Dedifferentiated amniotic fluid mesenchymal stem cell (primary cell): ENCODE data around the gene VASH1.

Source experiments
- DNase-seq: peaks from one replicate; pipeline ENCODE4 v3.0.0-alpha.2; 2016; ENCODE audit errors: extremely low spot score

The VASH1 gene

DNA sequence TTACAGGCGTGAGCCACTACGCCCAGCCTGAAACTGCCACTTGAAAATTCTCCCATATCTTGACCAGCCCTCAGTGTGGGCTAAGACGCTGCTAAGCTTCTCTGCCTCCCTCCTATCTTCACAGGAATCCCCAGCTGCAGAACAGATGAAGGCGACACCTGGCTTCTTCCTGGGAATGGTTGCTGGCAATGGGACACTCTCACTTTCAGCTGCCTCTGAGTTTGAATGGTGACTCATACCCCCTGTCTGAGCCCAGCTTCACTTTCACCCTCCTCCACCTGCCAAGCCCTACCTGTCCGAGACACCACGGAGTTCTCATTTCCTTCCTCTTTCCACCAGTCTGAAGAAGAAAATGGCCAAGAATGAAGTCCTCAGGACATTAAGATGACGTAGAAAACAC lies 18.3 kb upstream of the VASH1 start:
- DNase-seq: no peak

DNA sequence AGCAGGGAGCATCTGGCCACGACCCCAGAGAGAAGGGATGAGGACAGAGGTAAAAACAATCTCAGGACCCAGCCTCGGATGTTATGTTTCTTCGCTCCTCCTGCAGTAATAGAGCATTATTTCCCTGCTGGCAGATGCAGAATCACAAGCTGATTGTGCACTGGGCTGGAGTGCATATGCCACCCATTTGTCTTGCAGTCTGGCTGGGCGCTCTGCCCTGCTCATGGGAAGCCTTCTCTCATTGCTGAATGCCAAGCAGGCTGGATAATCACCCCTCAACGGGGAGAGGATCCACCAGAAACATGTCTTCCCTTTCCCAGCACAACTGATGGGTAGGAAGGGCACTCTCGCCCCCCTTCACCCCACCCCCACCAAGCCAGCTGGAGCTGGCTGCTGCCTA lies 8.5 kb upstream of the VASH1 start:
- DNase-seq: no peak

DNA sequence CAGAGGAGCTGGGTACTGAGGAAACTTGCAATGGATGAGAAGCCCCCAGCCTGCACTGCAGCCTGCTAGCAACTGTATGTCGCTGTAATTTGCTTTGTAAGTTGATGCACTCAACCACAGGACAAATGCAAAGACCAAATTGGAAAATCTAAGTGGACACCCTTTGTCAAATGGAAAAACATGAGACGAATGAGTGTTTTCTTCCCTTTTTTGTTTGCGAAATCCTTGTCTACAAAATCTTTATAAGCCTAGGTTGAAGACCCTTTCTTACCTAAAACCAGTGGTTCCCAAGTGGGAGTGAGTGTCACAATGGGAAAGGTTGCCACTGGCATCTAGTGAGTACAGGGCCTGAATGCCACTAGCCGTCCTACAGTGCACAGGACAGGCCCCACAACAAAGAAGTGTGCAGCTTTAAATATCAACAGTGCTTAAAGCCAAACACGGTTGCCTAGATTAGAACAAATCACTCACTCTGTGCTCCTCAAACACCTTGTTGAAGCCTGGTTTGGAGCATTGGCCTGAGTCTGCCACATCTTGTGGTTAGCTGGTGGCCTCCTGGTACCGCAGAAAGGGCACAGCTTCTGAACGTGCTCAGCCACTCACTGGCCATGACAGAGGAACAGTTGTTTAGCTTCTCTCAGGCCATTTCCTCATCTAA lies 7.6 kb upstream of the VASH1 start:
- DNase-seq: no peak

DNA sequence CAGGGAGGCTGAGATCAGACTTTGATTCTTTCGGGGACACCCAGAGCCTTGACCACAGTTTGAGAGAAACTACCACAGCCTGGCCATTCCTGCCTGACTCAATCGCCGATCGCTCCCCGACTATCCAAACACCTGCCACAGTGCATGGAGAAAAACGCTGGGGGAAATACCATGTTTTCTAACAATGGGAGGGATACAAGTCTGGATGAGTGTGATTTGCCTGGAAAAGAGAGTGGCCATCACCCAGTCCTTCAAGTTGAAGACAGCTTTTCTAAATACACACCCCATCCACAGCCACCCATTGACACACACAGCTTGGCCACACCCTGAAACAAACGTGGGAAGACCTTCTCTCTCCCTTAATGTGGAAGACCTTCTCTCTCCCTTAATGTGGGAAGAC lies 6.7 kb upstream of the VASH1 start:
- DNase-seq: no peak

DNA sequence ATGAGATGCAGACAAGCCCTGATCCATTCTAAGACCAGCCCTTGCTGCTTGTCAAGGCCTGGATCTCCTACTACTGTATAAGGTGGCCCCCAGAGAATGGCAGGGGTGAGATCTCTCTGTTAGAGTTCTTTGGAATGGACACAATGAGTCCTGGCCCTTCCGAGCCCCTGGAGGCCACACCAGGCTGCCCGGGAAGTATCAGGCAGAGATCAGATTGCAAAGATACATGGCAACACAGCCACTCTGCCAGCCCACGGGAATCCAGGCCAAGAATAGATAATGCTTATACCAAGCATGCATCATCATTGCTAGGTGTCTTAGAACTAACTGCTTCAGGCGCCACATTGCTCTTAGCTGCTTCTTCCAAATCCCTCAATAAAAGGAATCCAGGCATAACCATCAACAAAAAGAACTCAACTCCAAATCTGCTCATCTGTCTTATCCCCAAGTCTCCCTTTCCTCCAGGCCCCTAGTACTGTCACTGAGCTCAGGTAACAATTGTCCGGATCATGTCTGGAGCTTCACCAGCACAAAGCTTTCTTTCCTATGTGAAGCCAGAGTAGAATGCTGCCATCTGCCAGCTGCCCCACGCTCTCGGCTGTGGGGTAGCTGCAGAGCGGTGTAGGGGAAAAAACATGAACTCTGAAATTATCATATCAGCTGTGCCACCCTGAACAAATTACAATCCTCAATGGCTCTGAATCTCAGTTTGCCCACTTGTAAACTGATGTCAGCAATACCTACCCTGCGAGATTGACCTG lies 5.5 kb upstream of the VASH1 start:
- no peak for DNase-seq

DNA sequence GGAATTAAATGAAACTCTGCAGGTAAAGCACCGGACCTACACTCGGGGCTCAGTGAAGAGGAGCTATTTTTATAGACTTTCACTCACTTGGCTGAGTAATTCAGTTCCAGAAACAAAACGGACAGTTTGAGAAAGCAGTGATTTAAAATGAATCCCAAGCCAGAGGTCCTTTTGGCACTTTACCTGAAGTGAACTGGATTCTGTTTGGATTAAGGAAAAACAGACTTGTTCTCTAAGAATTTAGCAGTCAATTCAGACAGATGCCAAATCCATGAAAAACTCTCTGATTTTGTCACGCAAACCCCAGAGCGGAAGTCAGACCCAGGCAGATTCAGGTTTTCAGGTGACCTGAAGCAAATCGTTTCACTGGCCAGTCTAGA lies 4.9 kb upstream of the VASH1 start:
- no peak for DNase-seq

DNA sequence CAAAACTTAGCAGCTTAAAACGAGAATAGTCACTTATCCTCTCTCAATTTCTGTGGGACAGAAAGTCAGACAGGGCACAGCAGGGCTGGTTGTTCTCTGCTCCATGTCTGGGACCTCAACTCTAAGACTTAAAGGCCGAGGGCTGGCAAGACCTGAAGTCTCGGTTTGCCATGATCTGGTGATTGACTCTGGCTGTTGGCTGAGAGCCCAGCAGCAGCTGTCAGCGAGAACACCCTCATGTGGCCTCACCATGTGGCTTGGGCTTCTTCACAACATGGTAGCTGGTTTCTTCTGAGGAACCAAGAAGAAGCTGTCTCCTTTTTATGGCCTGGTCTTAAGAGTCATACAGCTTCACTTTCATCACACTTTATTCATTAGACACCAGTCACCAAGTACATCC lies 1.7 kb upstream of the VASH1 start:
- no peak for DNase-seq

DNA sequence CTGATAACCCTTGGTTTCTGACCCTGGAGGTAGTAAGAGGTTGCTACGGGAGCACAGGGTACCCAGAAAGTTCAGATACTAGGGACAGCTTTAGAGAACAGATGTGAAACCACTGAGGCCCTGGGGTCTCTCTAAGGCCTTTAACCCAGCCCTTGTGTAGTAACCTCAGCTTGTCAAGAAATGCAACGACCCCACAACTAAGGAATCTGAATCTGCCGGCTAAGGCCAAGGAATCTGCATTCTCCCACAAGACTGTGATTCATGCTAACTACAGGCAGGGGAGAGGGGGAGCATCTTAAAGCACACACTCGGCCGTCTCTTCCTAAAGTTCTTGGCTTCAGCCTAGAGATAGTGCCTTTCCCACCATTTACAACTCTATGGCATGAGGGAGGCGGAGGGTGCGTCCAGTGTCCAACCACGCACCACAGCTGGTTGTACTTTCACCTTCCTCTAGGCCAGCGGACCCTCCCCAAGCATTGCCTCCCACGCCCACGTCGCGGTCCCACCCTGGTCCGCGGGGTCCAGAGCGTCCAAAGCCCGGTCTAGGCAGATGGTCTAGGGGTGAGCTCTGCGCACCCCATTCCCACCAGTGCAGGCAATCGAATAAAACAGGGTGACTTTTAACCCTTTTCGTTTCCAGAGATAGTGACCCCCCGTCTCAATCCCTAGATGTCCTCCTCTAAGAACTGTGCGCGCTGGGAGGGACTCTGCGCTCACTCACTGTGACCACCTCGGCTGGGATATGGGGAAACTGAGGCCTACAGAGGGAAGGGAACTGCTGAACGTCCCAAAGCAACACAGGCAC lies 735 bp upstream of the VASH1 start:
- DNase-seq: no peak

DNA sequence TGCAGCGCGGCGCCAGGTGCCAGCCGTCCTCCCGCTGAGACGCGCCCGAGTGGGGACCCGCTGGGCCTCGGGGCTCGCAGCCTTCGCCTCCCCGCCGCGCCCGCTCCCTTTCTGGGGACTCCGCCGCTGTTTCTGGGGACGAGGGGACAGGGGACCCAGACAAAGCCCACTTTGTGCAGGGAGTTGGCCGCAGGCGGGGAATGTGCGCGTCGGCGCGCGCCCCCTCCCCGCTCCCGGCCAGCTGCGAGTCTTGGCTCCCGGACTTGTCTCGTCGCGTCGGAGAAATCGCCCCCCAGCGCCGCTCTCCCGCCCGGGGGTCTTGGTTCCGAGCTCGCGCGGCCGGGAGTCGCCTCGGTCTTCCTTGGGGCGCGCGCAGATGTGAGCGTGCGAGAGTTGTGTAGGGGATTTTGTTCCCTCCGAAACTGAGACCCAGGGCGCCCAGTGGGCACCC lies 717 bp downstream of the VASH1 start:
- no peak for DNase-seq

DNA sequence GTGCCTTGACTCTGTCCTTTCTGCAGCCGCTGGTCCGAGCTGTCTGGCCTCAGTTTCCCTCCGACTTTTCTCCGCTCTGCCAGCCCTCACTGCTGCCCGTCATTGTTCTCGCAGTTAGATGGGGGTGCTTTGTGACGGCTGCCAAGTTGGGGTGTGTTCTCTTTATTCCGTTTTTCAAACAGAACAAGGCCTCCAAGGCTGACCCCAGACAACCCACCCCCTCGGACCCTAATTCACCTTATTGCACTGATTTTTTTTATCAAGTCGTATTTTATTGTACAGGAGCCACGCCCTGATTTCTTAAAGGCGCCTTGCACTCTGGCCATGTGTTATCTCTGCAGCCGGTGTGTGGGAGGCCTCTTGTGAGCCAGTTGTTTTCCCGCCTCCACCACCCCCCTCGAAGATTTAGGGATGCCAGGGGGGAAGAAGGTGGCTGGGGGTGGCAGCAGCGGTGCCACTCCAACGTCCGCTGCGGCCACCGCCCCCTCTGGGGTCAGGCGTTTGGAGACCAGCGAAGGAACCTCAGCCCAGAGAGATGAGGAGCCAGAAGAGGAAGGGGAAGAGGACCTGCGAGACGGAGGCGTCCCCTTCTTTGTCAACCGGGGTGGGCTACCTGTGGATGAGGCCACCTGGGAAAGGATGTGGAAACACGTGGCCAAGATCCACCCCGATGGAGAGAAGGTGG lies 1.3 kb downstream of the VASH1 start:
- no peak for DNase-seq

DNA sequence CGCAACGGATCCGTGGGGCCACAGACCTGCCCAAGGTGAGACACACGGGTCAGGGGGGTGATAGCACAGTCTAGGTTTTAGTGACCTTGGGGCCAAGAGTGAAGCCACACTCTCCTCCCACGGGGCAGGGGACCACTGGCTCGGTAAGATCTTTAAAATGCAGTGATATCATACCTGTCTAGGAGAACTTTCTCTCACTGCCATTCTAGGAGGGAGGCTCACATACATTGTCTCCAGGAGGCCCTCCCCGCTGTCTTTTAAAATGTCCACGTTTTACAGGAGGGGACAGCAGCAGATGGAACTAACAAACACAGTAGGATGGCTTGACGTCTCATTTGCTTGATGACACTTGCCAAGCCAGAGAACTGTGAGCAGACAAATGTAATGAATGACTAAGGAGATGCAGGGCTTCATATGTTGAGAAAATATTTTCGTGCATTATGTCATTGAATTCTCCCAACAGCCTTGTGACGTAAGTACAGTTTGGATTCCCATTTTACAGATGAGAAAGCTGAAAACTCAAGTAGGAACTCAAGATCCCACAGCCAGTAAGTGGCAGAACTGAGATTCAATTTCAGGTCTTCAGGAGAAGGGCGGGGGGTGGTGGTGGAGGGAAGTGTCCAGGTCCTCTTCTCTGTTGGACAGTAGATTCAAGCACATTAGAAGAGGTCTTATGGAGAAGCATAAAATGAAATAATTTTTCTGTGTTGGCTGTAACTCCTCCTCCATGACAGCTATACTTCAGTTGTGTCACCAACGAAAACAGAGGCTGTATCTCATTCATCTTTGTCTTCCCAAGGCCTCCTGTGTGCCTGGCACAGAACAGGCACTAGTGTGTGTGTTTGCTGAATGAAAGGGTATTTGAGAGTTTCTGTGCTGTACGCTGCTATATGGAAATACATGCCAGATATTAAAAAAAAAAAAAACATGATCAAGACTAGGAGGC lies 2.1 kb downstream of the VASH1 start:
- no peak for DNase-seq

DNA sequence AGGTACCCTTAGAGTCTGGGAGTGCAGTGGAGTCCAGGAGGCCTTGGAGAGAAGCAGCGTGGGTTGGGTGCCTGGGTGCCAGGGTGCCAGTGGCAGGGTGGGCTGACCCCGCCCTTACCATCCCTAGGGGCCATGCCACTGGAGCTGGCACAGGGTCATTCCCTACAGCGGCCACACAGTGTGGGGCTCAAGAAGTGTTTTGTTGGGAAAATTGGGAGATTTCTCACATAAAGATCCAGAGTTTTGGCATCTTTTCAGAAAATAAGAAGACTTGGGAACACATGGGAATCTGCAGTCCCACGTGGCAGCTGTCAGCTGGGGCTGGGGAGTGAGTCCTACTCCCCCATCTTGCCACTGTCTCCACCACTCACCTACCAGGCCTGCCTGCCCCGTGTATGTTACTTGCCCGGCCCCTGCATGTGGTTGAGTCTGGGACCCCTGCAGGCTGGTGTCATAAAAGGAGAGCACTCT lies 4.2 kb downstream of the VASH1 start:
- DNase-seq: no peak

DNA sequence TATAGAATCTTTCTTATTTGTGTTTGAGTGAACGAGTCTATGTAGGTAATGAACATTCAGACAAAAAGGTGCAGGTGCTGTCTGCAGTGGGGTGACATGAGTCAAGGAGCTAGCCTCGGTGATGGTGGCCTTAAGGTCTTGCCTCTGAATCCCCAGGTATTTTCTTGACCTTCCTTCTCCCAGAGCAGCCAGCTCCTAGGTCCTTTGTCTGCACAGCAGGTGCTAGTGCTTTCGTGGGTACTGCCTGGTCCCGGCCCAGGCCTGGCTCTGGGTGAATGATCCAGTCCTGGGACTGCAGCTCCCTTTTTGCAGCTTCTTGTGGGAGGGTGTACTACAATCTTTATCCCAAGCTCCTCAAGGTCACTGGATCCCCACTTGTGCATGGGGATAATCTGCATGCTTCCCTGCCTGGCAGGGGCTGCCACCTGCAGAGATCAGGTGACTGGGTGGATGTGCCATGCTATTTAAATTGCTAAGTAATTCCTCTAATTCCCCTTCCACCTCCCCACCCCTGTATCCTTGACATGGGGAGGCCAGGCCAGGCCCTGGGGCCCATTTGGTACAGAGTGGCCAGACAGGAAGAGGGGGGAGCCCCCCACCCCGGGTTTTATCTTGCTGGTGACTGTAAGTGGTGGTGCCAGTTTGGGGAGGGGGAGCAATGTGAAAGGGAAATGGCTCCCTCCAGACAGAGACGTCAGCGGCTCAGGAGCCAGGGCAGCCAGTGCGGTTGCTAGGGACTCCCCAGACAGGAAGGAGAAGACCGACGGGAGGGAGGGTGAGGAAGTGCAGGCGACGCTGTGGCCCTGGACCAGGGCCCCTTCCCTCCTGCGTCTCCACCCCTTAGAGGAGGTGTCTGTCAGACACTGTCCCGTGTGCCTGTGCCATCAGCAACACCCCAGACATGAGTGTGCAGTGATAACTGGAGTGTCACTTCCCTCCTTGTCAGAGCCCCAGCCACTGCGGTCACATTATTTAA lies 6.7 kb downstream of the VASH1 start:
- DNase-seq: no peak

DNA sequence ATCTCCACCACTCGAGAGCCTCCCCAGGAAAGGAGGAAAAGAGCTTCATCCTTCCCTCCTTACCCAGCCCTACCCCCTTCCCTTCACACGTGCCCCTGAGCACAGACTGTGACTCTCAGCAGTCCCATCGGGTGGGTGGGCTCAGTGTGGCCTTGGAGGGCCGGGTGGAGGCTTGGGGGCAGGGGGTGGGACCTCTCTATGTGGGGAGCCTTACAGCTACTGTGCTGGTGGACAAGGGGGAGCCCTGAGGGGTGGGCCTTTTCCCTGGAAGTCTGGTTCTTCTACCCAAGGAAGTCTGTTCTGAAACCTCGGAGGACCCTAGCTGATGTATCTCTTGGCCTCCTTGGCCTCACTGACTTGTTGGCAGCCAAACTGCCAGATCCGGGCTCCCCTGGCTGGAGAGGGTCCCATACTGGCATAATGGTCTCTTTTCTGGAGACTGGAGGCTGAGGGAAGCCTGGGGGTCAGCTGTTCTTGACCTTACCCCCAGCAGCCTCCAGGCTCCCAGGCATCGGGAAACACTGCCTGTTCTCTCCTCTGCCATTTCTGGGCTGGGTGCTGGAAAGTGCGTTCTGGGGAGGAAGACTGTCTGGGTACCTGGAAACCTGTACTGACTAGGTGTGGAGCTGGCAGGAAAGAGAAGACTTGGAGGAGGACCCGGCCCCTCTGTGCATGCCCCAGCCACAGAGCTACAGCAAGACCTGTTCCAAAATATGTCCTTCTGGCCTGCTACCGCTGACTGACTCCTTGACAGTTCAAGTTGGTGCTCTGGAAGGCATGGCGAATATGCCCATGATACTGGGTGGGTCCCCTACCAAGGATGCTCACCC lies 7.6 kb downstream of the VASH1 start:
- DNase-seq: no peak

DNA sequence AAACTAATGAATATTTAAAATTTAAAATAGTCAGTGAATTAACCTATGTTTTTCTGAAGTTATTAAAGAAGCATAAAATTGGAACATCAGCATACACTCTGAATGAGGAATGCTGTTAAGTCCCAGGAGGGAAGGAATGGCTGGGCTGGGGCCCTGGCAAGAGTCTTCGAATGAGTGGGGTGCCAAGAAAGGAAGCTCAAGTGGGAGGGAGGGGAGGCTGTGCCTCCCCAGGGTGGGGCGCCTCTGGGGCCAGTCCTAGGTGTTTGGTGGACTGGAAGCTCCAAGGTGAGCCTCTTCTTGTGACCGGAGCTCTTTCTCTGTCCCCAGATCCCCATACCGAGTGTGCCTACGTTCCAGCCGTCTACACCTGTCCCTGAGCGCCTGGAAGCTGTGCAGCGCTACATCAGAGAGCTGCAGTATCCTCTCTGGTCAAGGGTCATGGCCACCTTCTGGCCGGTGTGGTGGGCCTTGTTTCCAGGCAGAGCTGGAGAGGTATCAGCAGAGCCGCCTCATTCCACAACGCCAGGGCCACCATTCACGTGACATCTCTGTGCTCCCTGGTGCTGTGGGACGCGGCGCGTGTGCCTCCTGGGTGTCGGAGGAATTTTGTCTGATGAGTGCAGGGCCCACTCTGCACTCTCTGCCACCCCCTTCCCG lies 8.5 kb downstream of the VASH1 start:
- DNase-seq: no peak

DNA sequence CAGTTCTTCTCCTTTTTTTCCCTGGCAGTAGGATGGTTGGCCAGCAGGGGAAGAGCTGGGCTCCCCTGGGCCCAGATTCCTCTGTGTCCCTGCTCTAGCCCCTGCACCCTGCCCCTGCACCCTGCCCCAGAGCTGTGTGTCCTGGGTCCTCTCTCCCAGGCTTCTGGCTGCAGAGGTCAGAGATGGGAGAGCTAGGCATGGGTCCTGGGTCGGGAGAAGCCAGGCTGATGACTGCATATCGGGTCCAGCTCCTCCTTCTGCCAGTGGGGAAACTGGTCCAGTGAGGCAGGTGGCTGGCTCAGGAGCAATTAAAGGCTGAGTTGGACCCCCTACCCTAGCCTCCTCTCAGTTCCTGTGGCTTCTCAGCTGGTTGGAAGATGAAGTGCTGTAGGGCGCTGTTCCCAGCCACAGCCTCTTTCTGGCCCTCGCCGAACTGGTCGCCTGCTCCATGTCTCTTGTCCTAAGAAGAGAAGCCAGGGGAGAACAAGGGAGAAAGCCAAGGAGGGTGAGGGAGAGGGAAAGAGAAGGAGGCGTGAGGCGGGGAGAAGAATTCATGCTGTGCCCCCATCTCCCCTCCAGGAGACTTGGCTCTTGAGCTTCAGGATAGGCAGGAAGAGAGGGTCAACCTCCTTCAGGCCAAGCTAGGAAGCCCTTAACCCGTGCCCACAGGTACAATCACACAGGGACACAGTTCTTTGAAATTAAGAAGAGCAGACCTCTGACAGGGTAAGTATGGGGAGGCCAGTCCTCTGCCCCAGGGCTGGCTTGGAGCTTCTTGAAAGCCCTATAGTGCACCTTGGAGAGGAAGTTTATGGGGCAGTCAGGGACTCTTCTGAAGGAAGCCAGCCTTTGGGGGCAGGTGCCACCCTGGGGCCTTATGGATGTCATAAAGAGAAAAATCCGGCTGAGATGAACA lies 9.5 kb downstream of the VASH1 start:
- DNase-seq: no peak

DNA sequence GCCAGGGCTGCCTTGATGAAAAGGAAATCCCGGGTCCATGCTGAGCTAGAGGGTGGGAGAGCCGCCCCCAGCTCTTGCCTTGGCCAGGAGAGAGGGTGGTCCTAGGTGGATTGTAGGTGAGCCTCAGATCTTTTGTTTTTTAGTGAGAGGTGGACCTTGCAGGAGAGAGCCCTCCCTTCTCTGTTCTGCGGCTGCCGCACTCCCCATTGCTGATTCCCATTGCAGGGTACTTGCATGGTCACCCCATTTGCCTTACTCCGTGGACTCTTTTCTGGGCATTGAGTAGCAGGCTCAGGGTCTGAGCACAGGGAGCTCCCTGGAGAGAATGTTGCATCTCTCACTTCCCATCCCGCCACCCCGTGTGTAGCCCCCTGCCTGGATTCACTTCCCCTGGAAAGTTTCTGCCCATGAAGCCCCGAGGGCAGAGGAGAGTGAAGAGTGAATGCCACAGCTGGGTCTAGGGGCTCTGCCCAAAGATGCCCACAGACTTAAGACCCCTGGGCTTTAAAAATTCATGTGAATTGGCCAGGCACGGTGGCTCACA lies 10.2 kb downstream of the VASH1 start:
- DNase-seq: no peak
